GM12892 (cell line): ENCODE data around the gene ATP8A1.

ENCODE experiments used
- DNase-seq: peaks from one replicate; pipeline ENCODE4 v3.0.0; 2011; ENCODE audit not compliant: insufficient read length
- FAIRE-seq: peaks from 2 replicates; lab custom pipeline; 2011; peaks lifted over from hg19 to GRCh38; lab: Jason Lieb, UNC
- POLR2A ChIP-seq: IDR thresholded peaks from 2 replicates; pipeline ENCODE4 v1.6.1; 2011; ENCODE audit warnings: low read depth, low read length, control low read depth
- POLR2AphosphoS5 ChIP-seq: IDR thresholded peaks from 2 replicates; pipeline ENCODE4 v1.6.1; 2011; ENCODE audit warnings: low read depth, low read length, control low read depth
- TAF1 ChIP-seq: IDR thresholded peaks from 2 replicates; pipeline ENCODE4 v1.6.1; 2011; ENCODE audit warnings: low read depth, mild to moderate bottlenecking, control low read depth, low read length, borderline replicate concordance

ATP8A1 gene

DNA sequence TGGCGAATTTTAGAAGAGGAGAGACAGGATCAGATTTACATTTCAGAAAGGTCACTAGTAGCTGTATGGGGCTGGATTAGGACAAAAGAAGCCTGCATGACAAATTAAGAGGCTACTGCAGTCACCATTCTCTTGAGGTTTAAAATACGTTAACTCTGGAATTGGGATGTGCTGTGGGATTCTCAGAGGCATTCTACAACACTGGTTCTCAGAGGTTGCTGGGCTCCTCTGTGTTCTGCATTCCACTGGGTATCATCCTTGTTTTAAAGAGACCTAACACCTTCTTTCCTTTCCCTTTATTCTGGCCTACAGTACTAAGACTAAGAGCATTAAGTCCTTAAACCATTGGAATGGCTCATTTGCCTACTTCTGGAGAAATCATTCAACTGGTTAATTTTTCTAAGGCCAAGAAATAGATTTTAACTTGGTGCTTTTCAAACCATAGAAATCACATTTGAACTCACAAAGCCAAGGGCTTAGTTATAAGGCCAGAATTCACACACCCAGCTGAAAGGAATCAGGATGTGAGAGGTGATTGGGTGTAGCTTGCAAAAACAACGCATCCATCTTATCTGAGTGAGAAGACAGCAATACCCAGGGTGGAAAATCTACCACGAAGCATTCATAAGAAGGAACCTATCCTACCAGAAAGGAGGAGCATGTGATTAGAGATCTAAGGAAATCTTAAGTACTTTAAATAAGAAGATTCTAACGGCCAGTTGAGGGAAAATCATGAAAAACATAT is 143.0 kb downstream of the ATP8A1 start:
- DNase-seq: no peak
- FAIRE-seq: no peak
- TF ChIP-seq POLR2AphosphoS5 (no peak), POLR2A (no peak), TAF1 (no peak)

DNA sequence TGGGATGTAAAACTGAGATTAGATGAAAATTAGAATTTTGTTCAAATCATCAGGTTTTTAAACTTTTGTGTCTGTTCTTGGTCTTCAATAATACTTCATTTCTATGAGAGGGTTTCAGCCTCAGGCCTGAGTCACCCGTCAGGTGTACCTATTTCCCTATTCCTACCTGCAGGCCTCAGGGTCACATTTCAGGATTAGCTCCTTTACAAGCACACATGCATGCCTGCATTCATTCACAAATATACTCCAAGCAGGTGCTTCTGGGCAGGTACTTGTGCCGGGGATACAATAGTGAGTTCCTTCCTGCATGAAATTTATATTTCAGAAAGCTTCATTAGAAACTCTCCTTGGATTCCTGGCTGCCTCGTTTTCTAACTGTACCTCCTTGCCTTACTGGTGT is 144.7 kb downstream of the ATP8A1 start:
- no peak for FAIRE-seq
- TF ChIP-seq POLR2A: no peak
- no peak for TF ChIP-seq TAF1
- no peak for TF ChIP-seq POLR2AphosphoS5
- no peak for DNase-seq

DNA sequence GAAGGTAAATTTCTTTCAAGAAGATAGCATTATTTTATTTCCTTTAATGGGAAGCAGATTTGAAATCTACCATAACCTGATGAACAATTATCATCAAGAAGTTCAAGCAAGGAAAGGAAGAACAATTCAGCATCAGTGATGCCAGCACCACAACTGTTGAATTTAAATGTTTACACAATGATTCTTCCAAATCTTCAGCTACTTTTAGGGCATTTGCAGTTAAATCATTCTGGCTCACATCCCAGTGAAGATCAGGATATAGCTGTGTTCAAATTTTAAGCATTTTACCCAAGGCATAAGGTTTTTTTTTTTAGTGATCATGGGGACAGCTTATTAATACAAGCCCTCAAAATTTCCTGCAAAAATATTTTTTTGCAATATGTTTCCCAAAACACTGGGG is 146.7 kb downstream of the ATP8A1 start:
- TF ChIP-seq POLR2A: no peak
- no peak for TF ChIP-seq TAF1
- TF ChIP-seq POLR2AphosphoS5: no peak
- DNase-seq: no peak
- FAIRE-seq: no peak

DNA sequence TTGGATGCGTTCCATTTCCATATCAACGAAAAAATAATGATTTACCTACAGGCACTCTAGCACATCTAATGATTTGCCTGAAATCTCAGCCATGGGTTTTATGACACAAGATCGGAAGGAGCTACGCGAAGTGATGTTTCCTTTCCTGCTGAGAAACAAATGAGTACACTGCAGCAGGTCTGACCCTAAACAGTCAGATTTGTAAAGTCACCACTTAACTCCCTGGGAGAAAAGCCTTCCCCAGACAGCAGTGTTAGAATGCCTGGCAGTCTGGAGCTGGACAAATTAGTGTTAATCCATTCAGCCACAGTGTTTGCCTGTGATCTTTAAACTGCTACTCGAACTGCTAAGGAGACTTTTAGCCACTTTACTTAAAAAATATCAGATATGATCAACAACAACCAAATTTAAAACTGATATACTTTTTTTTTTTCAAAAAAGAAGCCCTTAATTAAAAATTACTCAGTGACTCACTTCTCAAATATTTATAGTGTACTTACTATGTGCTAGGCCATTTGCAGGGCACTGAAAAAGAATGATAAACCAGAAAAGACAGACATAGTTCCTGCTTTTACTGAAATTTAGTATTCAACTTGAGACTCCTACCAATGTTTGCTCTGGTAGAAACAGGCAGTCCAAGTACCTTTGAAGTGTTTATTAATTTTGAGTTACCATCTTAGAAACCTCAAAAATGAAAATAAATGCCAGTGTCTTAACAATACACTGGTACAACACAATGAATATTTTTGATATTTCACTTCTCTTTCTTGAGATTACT is 155.1 kb downstream of the ATP8A1 start:
- FAIRE-seq (no peak), DNase-seq (no peak)
- TF ChIP-seq POLR2A (no peak), TAF1 (no peak), POLR2AphosphoS5 (no peak)

DNA sequence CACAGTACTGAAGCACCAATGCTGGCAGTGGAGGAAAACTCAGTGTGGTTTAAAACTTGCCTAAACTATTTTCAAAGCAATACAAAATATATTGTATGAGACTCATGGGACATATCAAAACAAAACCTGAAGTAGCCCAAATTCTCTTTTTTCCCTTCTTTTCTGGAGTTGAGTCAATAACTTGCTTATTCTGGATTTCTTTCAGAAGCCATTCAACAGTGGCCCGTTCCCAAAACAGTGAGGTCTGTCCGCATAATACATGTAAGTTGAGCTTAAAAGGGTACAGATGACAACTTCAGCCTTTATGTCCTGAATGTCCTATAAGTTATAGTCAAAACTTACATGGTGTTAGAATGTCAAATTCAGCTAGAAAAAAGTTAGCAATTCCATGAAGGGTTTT is 158.9 kb downstream of the ATP8A1 start:
- no peak for DNase-seq
- TF ChIP-seq POLR2AphosphoS5 (no peak), TAF1 (no peak), POLR2A (no peak)
- FAIRE-seq: no peak

DNA sequence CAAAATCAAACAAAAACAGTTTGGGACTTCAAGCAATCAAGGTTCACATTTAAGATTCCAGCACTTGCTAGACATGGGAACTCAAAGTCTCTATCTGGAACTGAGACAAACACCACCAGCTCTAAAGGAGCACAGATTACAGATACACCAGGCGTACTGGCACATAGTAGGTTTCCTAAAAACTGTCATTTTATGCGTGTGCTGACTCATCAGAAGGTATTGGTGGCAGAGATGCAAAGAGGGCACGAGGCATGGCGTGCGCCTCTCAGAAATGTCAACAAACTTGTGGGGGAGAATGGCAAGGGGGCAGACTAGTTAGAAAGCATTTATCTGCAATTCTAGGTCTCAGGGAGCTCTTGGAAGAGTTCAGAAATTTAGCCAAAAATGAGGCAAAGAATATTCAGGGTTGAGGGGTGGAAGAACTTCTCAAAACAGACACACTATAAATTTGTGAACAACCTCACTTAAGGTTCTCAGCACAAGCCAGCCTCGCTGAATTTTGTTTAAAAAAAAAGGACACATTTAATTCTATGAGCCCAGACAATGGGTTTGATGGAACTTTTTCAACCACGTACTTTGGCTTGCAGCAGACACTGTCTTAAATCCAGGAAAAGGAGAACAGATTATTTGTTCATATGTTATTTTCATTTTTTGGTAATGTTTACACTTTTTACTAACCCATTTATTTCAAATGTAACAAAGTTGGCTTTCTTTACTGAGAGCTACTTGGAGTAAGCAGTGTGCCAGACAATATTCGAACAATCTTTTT is 159.6 kb downstream of the ATP8A1 start:
- DNase-seq: no peak
- TF ChIP-seq POLR2AphosphoS5 (no peak), TAF1 (no peak), POLR2A (no peak)
- peak; percentile 64 for FAIRE-seq

DNA sequence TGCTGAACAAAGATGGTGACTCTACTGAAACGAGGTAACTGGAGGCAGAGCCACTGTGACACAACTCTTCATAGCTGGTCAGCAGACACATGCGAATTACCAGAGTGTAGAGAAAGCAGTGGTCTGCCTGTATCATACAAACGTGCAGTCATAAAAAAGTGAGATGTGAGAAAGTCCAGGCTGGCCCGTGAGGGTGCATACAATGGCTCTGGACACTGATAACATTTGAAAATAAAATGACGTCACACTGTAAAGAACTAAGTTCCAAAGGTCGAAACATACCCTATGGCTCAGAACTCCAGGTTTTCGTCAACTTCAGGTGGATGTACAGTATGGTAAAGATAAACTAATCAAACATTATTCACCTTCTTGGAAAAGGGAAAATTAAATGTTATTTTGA is 163.9 kb downstream of the ATP8A1 start:
- FAIRE-seq: no peak
- DNase-seq: no peak
- no peak for TF ChIP-seq POLR2AphosphoS5
- no peak for TF ChIP-seq TAF1
- no peak for TF ChIP-seq POLR2A

DNA sequence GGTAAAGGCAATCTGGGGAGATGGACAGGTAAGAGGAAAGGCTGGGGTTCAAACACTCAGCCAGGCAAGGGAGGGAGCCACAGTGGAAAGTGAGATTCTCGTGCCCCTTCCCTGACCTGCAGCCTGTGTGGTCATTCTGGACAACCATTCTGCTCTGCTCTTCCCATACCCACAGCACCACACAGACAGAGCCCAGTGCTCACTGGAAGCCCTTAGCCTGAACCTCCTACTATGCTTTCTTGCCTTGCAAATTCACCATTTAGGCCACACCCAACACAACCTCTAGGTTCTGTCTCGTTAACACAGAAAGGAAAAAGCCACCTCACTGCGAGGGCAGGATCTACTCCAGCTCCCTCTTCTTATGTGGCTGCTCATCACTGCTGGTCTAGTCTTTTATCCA is 166.9 kb downstream of the ATP8A1 start:
- TF ChIP-seq TAF1: no peak
- no peak for TF ChIP-seq POLR2A
- no peak for TF ChIP-seq POLR2AphosphoS5
- DNase-seq (no peak), FAIRE-seq (peak; percentile 98)

DNA sequence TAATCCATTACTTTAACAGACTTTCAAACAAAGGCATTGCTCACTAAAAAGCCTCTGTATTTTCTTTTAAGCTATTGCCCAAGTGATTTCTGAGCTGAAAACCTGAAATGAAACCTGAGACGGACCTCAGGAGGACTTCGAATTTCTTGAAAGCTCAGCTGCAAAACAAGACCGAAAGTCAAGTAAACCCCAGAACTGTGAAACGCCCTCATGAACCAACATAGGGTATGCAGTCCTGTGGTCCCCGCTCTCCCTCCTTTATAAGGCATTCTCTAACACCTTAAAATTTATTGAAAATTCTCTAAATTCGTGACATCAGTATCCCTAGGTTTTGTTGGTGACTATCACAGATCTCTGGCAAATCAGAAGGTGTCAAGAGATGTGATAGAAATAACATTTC is 167.8 kb downstream of the ATP8A1 start:
- no peak for DNase-seq
- TF ChIP-seq TAF1 (no peak), POLR2A (no peak), POLR2AphosphoS5 (no peak)
- peak; percentile 89 for FAIRE-seq

DNA sequence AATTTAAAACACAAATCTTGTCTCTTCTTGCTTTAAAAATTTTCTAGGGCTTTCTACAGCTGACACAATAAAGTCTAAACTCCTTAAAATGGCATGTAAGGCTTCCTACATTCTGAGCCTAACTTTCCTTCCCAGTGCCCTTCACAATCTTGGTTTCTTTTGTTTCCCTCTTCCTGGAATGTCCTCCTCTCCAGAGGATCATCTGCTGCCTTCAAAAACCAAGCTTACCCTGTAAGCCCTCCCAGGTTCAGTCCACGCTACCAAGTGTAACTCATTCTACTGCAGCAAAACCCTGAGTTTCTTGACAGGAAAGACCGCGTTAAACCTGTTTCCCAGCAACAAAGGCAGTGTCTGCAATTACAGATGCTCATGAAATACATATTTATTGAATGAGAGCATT is 168.4 kb downstream of the ATP8A1 start:
- FAIRE-seq: no peak
- TF ChIP-seq TAF1 (no peak), POLR2A (no peak), POLR2AphosphoS5 (no peak)

DNA sequence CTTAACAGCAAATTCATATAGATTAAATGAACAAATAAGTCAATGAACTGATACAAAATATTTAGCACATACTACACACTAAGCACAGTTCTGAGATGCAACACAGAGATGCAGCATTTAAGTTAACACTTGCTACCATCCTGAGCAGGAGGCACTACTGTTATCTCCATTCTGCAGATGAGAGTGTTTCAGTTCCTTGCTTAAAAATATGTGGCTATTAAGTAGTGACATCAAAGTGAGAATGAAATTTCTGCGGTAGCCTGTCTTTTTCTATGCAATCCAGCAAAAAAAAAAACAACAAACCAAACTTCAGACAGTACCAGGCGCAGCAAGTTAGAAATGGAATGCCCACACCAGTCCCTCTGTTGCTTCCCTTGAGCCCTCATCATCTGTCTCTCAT is 168.8 kb downstream of the ATP8A1 start:
- no peak for TF ChIP-seq POLR2AphosphoS5
- TF ChIP-seq TAF1: no peak
- TF ChIP-seq POLR2A: no peak
- DNase-seq (no peak), FAIRE-seq (peak; percentile 96)

More for the DNA sequence above, 168.4 kb downstream of the ATP8A1 start:
- no peak for DNase-seq
